H1 (cell line): ENCODE results near the gene AKAP8. TPM values are rescaled to one million over a fixed set of nuclear protein-coding genes. Genes with fewer than 3 reads are reported as not detected.

Experiments
- CTCF ChIA-PET: fragments of 300-600 bp; sonication (Branson Sonifier 250); formaldehyde crosslinking; loops from one replicate; lab custom pipeline; 2021; ENCODE audit not compliant: partially characterized antibody; lab: Charles Lee
- POLR2A ChIA-PET: fragments of 300-600 bp; sonication (Branson Sonifier 250); formaldehyde crosslinking; loops from one replicate; lab custom pipeline; 2021; ENCODE audit warnings: inconsistent platforms; ENCODE audit not compliant: partially characterized antibody; lab: Charles Lee
- DNase-seq, 2 experiments: peaks; one replicate each; pipeline versions ENCODE4 v3.0.0 to v3.0.0-alpha.2; 2010 to 2022; ENCODE audit warnings: low spot score in 2 of 2, low read depth in 1 of 2, mixed read lengths in 1 of 2
- FAIRE-seq: peaks from 2 replicates; lab custom pipeline; 2011; peaks lifted over from hg19 to GRCh38; lab: Jason Lieb, UNC
- H2AFZ ChIP-seq: 2 replicates; pipeline ENCODE4 v1.8.1; 2012; ENCODE audit warnings: low read length, inconsistent platforms
- H2AK5ac ChIP-seq: 2 replicates; pipeline ENCODE4 v1.6.1; 2013; ENCODE audit warnings: low read depth, low read length
- H2BK120ac ChIP-seq: replicated peaks from 2 replicates; pipeline ENCODE3; 2013; ENCODE audit warnings: low read depth, low read length, inconsistent platforms
- H2BK12ac ChIP-seq: 2 replicates; pipeline ENCODE4 v1.6.1; 2013; ENCODE audit warnings: low read depth, low read length
- H2BK15ac ChIP-seq: 2 replicates; pipeline ENCODE4 v1.6.1; 2013; ENCODE audit warnings: low read length
- H2BK20ac ChIP-seq: 2 replicates; pipeline ENCODE4 v1.6.1; 2013; ENCODE audit warnings: low read length
- H2BK5ac ChIP-seq: 2 replicates; pipeline ENCODE4 v1.6.1; 2013; ENCODE audit warnings: low read depth, low read length
- H3K14ac ChIP-seq: 2 replicates; pipeline ENCODE4 v1.6.1; 2013; ENCODE audit warnings: inconsistent platforms; ENCODE audit not compliant: insufficient read length
- H3K18ac ChIP-seq: 2 replicates; pipeline ENCODE4 v1.6.1; 2013; ENCODE audit warnings: low read length; ENCODE audit errors: extremely low read depth
- H3K23ac ChIP-seq: 2 replicates; pipeline ENCODE4 v1.6.1; 2013; ENCODE audit warnings: inconsistent platforms; ENCODE audit not compliant: insufficient read length
- H3K23me2 ChIP-seq: 2 replicates; pipeline ENCODE4 v1.6.1; 2013; ENCODE audit warnings: low read depth, low read length
- H3K27ac ChIP-seq: 2 replicates; pipeline ENCODE4 v1.6.1; 2011; ENCODE audit warnings: low read depth, low read length, inconsistent platforms
- H3K27me3 ChIP-seq, 4 experiments: replicated peaks in 1 of 4; 1 replicate in 1 of 4; 2 replicates in 3 of 4; pipeline versions ENCODE4 v1.6.1 to v1.8.1; 2011 to 2013; ENCODE audit warnings: low read length in 3 of 4, mild to moderate bottlenecking in 3 of 4, inconsistent platforms in 2 of 4, mixed read lengths in 2 of 4, moderate library complexity in 1 of 4; ENCODE audit not compliant: control insufficient read depth in 3 of 4, insufficient read depth in 3 of 4; ENCODE audit errors: extremely low read depth in 1 of 4
- H3K36me3 ChIP-seq, 4 experiments: 2 replicates each; pipeline versions ENCODE4 v1.6.1 to v1.8.1; 2011 to 2013; ENCODE audit warnings: mild to moderate bottlenecking in 4 of 4, low read length in 3 of 4, moderate library complexity in 2 of 4, control low read depth in 1 of 4, inconsistent platforms in 1 of 4; ENCODE audit not compliant: insufficient read depth in 4 of 4, control insufficient read depth in 2 of 4
- H3K4ac ChIP-seq: replicated peaks from 2 replicates; pipeline ENCODE3; 2013; ENCODE audit warnings: low read length, low read depth, mixed read lengths, inconsistent platforms; ENCODE audit not compliant: insufficient read length
- H3K4me1 ChIP-seq, 4 experiments: replicated peaks in 1 of 4; 1 replicate in 1 of 4; 2 replicates in 3 of 4; pipeline versions ENCODE4 v1.6.1 to v1.8.1; 2011 to 2013; ENCODE audit warnings: low read length in 3 of 4, inconsistent platforms in 2 of 4, mixed read lengths in 1 of 4; ENCODE audit not compliant: insufficient read depth in 4 of 4, control insufficient read depth in 3 of 4
- H3K4me2 ChIP-seq, 2 experiments: 2 replicates each; pipeline versions ENCODE4 v1.6.1 to v1.8.1; 2011 to 2013; ENCODE audit warnings: low read depth in 2 of 2, low read length in 2 of 2, control low read depth in 1 of 2, inconsistent platforms in 1 of 2, mild to moderate bottlenecking in 1 of 2; ENCODE audit not compliant: insufficient read depth in 1 of 2
- H3K4me3 ChIP-seq, 4 experiments: fragments of 200-600, 300-600 bp in 1 of 4; sonication (generic), shearing (Covaris generic), sonication (Bioruptor Twin) in 1 of 4; 2 replicates each; pipeline versions ENCODE4 v1.5.1 to v1.8.1; 2011 to 2016; ENCODE audit warnings: low read length in 4 of 4, low read depth in 3 of 4, control low read depth in 2 of 4, inconsistent platforms in 2 of 4, mild to moderate bottlenecking in 2 of 4, mixed read lengths in 1 of 4, moderate library complexity in 1 of 4; ENCODE audit not compliant: insufficient read depth in 2 of 4; ENCODE audit errors: extremely low read depth in 1 of 4
- H3K56ac ChIP-seq: replicated peaks from 2 replicates; pipeline ENCODE3; 2013; ENCODE audit warnings: low read depth, mild to moderate bottlenecking, mixed read lengths, low read length, inconsistent platforms; ENCODE audit not compliant: insufficient read length
- H3K79me1 ChIP-seq: 2 replicates; pipeline ENCODE4 v1.6.1; 2013; ENCODE audit warnings: low read depth, low read length, control low read depth
- H3K79me2 ChIP-seq, 2 experiments: 2 replicates each; pipeline versions ENCODE4 v1.6.1 to v1.8.1; 2012 to 2013; ENCODE audit warnings: low read length in 2 of 2, mild to moderate bottlenecking in 2 of 2, inconsistent platforms in 1 of 2; ENCODE audit not compliant: insufficient read depth in 2 of 2, control insufficient read depth in 1 of 2
- H3K9ac ChIP-seq, 4 experiments: replicated peaks in 1 of 4; 1 replicate in 1 of 4; 2 replicates in 3 of 4; pipeline versions ENCODE4 v1.6.1 to v1.8.1; 2011 to 2013; ENCODE audit warnings: low read depth in 3 of 4, low read length in 3 of 4, control low read depth in 2 of 4, mild to moderate bottlenecking in 2 of 4, moderate library complexity in 2 of 4, inconsistent platforms in 1 of 4; ENCODE audit errors: extremely low read depth in 1 of 4
- H3K9me3 ChIP-seq, 2 experiments: 2 replicates each; pipeline versions ENCODE4 v1.6.1 to v1.8.1; 2012 to 2013; ENCODE audit warnings: mild to moderate bottlenecking in 2 of 2, moderate library complexity in 2 of 2, control low read depth in 1 of 2, inconsistent platforms in 1 of 2, low read depth in 1 of 2, low read length in 1 of 2, mixed read lengths in 1 of 2; ENCODE audit not compliant: insufficient read depth in 2 of 2
- H4K20me1 ChIP-seq, 2 experiments: replicated peaks in 1 of 2; 2 replicates each; pipeline versions ENCODE3 to v1.8.1; 2011 to 2013; ENCODE audit warnings: inconsistent platforms in 2 of 2, low read length in 2 of 2, mild to moderate bottlenecking in 1 of 2; ENCODE audit not compliant: insufficient read depth in 2 of 2, control insufficient read depth in 1 of 2
- H4K5ac ChIP-seq: 2 replicates; pipeline ENCODE4 v1.6.1; 2013; ENCODE audit warnings: low read length, low read depth, mixed read lengths, inconsistent platforms; ENCODE audit not compliant: insufficient read length
- H4K8ac ChIP-seq: 2 replicates; pipeline ENCODE4 v1.8.0; 2013; ENCODE audit warnings: mild to moderate bottlenecking, moderate library complexity, low read length, inconsistent platforms; ENCODE audit not compliant: insufficient read depth; ENCODE audit errors: extremely low read depth
- H4K91ac ChIP-seq: replicated peaks from 2 replicates; pipeline ENCODE3; 2013; ENCODE audit warnings: low read length, mixed read lengths, inconsistent platforms; ENCODE audit not compliant: insufficient read length
- MAFK ChIP-seq: IDR thresholded peaks from 2 replicates; pipeline ENCODE4 v1.6.1; 2012; ENCODE audit warnings: low read depth, mild to moderate bottlenecking, improper control_type of control experiment, low read length
- PHF8 ChIP-seq: fragments of 200-600 bp; sonication (generic); conservative IDR thresholded peaks from 2 replicates; pipeline ENCODE4 v1.7.1; 2012; ENCODE audit warnings: low read depth, mild to moderate bottlenecking, inconsistent platforms, low read length, moderate library complexity
- SP1 ChIP-seq: IDR thresholded peaks from 2 replicates; pipeline ENCODE4 v1.6.1; 2011; ENCODE audit warnings: low read depth, low read length
- TBP ChIP-seq: IDR thresholded peaks from 2 replicates; pipeline ENCODE4 v1.6.1; 2011; ENCODE audit warnings: low read depth, low read length, improper control_type of control experiment
- WGBS, 2 experiments: shearing (Covaris generic) in 1 of 2; methylation state at CpG; one replicate each; pipeline versions ENCODE4 v1.1.6 to v1.1.7; 2013 to 2015; ENCODE audit warnings: low lambda C conversion rate in 2 of 2, mixed read lengths in 2 of 2, inconsistent platforms in 1 of 2, low coverage in 1 of 2, missing lambda C conversion rate in 1 of 2; ENCODE audit not compliant: insufficient replicate concordance in 2 of 2, insufficient coverage in 1 of 2, insufficient read length in 1 of 2; ENCODE audit errors: extremely low coverage in 1 of 2, missing lambda C conversion rate in 1 of 2; 5-methylcytosine and 5-hydroxymethylcytosine counted together
- polyA plus RNA-seq, 7 experiments: library from polyadenylated mRNA; depleted of rRNA in 3 of 7; stranded (reverse) in 5 of 7; unstranded in 2 of 7; fragments of >200 nt in 5 of 7; fragments of 200-250 nt in 2 of 7; gene quantifications; 1 replicate in 5 of 7; 2 replicates in 1 of 7; 4 replicates in 1 of 7; pipeline versions ENCODE4 v1.2.1 to v1.2.3, GENCODE V29; 2011 to 2013; ENCODE audit warnings: missing spikeins in 2 of 7, mixed read lengths in 2 of 7
- total RNA-seq: library from RNA; stranded (reverse); fragmentation: NEBNext Ultra II Directional; extraction: Animal tissue kit (Norgen Biotek cat#: 25700); gene quantifications from 2 replicates; pipeline ENCODE4 v1.2.1, GENCODE V29; 2021
- TF ChIP-seq, protein P1 (sequence below), 3 experiments: IDR thresholded peaks; 1 replicate in 2 of 3; 2 replicates in 1 of 3; pipeline versions ENCODE4 v1.5.1 to v1.6.1; 2011; ENCODE audit warnings: low read length in 3 of 3, mild to moderate bottlenecking in 3 of 3, inconsistent platforms in 2 of 3, low read depth in 1 of 3, moderate library complexity in 1 of 3; ENCODE audit not compliant: insufficient read depth in 1 of 3; ENCODE audit errors: control extremely low read depth in 1 of 3

Gene AKAP8
- total and polyA plus RNA-seq, 2 of the 8 experiments (the other 6 are each of a cell fraction or from before 2014, with no cell fraction given): 17.0 to 41.0 TPM

DNA sequence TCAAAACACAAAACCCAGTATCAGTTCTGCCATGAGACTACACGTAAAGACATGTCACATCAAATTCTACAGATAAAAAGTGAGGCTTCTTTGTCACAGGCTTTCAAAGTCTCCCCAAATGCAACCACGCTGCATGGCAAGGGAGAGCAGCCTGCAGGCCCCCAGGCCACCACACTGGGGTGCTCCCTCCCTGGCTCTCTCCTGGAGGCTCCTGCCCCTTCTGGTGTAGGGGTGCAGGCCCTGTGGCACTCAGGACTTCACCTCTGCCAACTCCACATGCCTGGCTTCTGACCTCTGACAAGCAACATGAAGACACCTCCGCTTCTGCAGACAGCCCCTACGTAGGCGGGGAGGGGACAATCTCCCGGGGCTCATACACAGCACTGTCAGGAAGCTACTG is 14.3 kb downstream of the AKAP8 start:
- H2BK20ac ChIP-seq: no peak overlapping the region
- POLR2A ChIA-PET: interaction anchor here (1.3 kb wide), 2 partner anchors 12 to 14 kb away, joined by 3 to 4 read pairs; partner anchors contain the start of gene AKAP8
- WGBS, 2 experiments: 98% methylated on average over 6 of the region's 6 CpGs; no CpG with 5 or more reads in 1 of the 2 experiments

More for the DNA sequence above, 14.3 kb downstream of the AKAP8 start:
- Histone ChIP-seq H4K8ac (no peak overlapping the region; the same call in 1 of the 2 replicates), H3K56ac (no peak overlapping the region), H3K9ac (no peak overlapping the region), H2AFZ (no peak overlapping the region), H3K4me1 (no peaks in the 10 kb centered on the region), H3K9me3 (no peaks in the 10 kb centered on the region; a peak in 1 of 4 replicates), H3K79me2 (no peaks in the 10 kb centered on the region), H3K14ac (no peak overlapping the region), H3K27ac (no peak overlapping the region), H3K23me2 (no peaks in the 10 kb centered on the region), H3K4me2 (no peak overlapping the region), H3K4ac (no peak overlapping the region), H3K4me3 (no peak overlapping the region), H2BK12ac (no peak overlapping the region), H3K18ac (no peak overlapping the region), H2BK120ac (no peak overlapping the region), H2BK5ac (no peak overlapping the region), H4K91ac (no peak overlapping the region), H2AK5ac (no peak overlapping the region), H3K23ac (no peak overlapping the region), H2BK15ac (no peak overlapping the region), H3K79me1 (no peaks in the 10 kb centered on the region), H3K36me3 (peaks cover 25 to 74% (median 44%) of the 10 kb centered on the region in 4 experiments), H4K5ac (no peak overlapping the region), H3K27me3 (no peaks in the 10 kb centered on the region), H4K20me1 (peaks cover 2 to 3% of the 10 kb centered on the region in 2 experiments)
- TF ChIP-seq, protein P1, sequence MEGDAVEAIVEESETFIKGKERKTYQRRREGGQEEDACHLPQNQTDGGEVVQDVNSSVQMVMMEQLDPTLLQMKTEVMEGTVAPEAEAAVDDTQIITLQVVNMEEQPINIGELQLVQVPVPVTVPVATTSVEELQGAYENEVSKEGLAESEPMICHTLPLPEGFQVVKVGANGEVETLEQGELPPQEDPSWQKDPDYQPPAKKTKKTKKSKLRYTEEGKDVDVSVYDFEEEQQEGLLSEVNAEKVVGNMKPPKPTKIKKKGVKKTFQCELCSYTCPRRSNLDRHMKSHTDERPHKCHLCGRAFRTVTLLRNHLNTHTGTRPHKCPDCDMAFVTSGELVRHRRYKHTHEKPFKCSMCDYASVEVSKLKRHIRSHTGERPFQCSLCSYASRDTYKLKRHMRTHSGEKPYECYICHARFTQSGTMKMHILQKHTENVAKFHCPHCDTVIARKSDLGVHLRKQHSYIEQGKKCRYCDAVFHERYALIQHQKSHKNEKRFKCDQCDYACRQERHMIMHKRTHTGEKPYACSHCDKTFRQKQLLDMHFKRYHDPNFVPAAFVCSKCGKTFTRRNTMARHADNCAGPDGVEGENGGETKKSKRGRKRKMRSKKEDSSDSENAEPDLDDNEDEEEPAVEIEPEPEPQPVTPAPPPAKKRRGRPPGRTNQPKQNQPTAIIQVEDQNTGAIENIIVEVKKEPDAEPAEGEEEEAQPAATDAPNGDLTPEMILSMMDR (IDR thresholded peaks at IDR 0.05; ENCODE audit: control extremely low read depth in 1 of 3, insufficient read depth in 1 of 3, low read depth in 1 of 3, low read length in 3 of 3): peak in 1 of 3 experiments; percentile 15; a peak in 1 of 4 replicates
- no peak for TF ChIP-seq SP1
- no peak for TF ChIP-seq TBP
- TF ChIP-seq PHF8: no peak
- TF ChIP-seq MAFK: no peak
- CTCF ChIA-PET: interaction anchor here (0.8 to 1.0 kb wide), 2 partner anchors 12 to 114 kb away, joined by 3 read pairs; no protein-coding TSS in a partner anchor
- FAIRE-seq (no peak), DNase-seq (no peak)
